Measurements from ENCODE around the gene ERVFRD-1. TPM values are rescaled to one million over a fixed set of nuclear protein-coding genes. Genes with fewer than 3 reads are reported as not detected.

Gene ERVFRD-1
- total and polyA plus RNA-seq, 11 donors, result 0.07 to 0.18 (median 0.08) TPM; not detected in 8

DNA sequence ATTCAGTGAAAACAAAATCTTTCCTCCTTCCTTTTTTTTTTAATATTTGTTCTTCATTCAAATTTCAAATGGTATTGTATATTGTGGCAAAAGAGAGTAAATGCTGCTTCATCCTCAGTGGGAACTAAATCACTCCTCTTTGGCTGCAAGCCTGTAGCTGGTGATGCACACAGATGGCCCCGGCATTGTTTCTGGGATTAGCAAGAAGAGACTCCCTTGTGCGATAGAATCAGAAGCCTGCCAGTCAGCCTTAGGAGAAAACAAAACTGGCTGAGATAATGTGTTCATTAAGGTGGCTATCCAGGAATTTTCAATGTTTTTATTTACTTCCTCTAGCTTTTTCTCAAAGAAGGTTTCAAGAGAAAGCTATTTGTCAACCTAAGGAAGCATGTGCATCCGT, 46.7 kb downstream of the ERVFRD-1 start:
- Histone ChIP-seq H3K9me3 (no peaks in the 10 kb centered on the region), H3K27me3 (no peaks in the 10 kb centered on the region), H3K4me3 (no peak overlapping the region), H3K36me3 (no peaks in the 10 kb centered on the region), H3K27ac (no peak overlapping the region), H3K4me1 (no peaks in the 10 kb centered on the region)
- no peak for DNase-seq
- no peak for ATAC-seq
- no peak for TF ChIP-seq POLR2A (IDR thresholded peaks at IDR 0.05)
- TF ChIP-seq, protein P1, sequence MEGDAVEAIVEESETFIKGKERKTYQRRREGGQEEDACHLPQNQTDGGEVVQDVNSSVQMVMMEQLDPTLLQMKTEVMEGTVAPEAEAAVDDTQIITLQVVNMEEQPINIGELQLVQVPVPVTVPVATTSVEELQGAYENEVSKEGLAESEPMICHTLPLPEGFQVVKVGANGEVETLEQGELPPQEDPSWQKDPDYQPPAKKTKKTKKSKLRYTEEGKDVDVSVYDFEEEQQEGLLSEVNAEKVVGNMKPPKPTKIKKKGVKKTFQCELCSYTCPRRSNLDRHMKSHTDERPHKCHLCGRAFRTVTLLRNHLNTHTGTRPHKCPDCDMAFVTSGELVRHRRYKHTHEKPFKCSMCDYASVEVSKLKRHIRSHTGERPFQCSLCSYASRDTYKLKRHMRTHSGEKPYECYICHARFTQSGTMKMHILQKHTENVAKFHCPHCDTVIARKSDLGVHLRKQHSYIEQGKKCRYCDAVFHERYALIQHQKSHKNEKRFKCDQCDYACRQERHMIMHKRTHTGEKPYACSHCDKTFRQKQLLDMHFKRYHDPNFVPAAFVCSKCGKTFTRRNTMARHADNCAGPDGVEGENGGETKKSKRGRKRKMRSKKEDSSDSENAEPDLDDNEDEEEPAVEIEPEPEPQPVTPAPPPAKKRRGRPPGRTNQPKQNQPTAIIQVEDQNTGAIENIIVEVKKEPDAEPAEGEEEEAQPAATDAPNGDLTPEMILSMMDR (IDR thresholded peaks at IDR 0.05), result no peak
- 66 to 78% (median 74%) methylated on average over 3 of the region's 3 CpGs for WGBS, 4 donors
- intact Hi-C loops (cut with DNase I), result loop anchor here (5.0 to 10.0 kb wide), 6 partner anchors 113 to 590 kb away; no protein-coding TSS in a partner anchor

DNA sequence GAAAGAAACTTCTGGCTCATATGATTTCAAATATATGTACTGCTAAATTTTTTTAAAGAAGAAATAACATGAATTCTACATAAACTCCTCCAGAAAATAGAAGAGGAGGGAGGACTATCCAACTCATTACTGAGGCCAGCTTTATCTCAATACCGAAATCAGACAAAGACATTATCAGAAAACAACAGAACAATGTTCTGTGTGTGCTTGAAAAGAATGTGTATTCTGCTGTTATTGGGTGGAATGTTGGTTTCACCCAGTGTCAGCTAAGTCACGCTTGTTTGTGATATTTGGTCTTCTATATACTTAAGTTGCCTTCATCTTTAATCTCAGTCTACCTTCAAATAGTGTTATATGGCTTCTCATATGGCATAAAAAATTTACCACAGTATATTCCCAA, 48.8 kb downstream of the ERVFRD-1 start:
- intact Hi-C loops (cut with DNase I), result loop anchor here in 3 of 10 donors (10.0 kb wide), 3 partner anchors 218 to 588 kb away; no protein-coding TSS in a partner anchor
- no peak for TF ChIP-seq POLR2A (IDR thresholded peaks at IDR 0.05)
- TF ChIP-seq, protein P1 (IDR thresholded peaks at IDR 0.05), result no peak
- WGBS, 4 donors, result 84 to 89% (median 86%) methylated on average over 2 of the region's 2 CpGs

GRCh38 chr6:11062083-11062482, 49.4 kb downstream of the ERVFRD-1 start:
- H3K27me3 ChIP-seq, result no peaks in the 10 kb centered on the region
- DNase-seq (no peak), ATAC-seq (no peak)
- no peak overlapping the region for H3K4me3 ChIP-seq
- H3K36me3 ChIP-seq, result no peaks in the 10 kb centered on the region
- TF ChIP-seq POLR2A (IDR thresholded peaks at IDR 0.05), result no peak
- TF ChIP-seq, protein P1 (IDR thresholded peaks at IDR 0.05), result no peak
- intact Hi-C loops (cut with DNase I), result loop anchor here in 3 of 10 donors (10.0 kb wide), 3 partner anchors 217 to 587 kb away; no protein-coding TSS in a partner anchor
- H3K4me1 ChIP-seq, result no peaks in the 10 kb centered on the region
- H3K9me3 ChIP-seq, result no peaks in the 10 kb centered on the region
- WGBS, 4 donors, result 91 to 96% (median 93%) methylated on average over 4 of the region's 4 CpGs
- H3K27ac ChIP-seq, result no peak overlapping the region

More for the DNA sequence above, 48.8 kb downstream of the ERVFRD-1 start:
- Histone ChIP-seq H3K4me3 (no peak overlapping the region), H3K27ac (no peak overlapping the region), H3K4me1 (no peaks in the 10 kb centered on the region), H3K27me3 (no peaks in the 10 kb centered on the region), H3K36me3 (no peaks in the 10 kb centered on the region), H3K9me3 (no peaks in the 10 kb centered on the region)
- ATAC-seq (no peak), DNase-seq (no peak)

DNA sequence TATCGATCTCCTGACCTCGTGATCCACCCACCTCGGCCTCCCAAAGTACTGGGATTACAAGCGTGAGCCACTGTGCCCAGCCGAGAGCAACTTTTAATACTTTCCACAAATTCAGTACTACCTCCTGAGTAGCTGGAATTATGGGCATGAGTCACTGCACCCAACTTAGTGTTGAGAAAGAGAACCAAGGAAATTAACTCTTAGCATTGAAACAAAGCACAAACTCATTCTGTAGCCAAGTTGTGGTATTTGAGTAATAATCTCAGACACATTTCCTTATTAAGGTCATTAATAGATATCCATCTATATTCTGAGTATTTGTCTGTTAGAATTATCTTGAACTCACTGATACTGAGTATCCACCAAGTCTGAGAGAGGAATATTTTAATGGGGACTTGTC, 53.1 kb downstream of the ERVFRD-1 start:
- DNase-seq (no peak), ATAC-seq (no peak)
- Histone ChIP-seq H3K27ac (no peak overlapping the region), H3K4me1 (no peaks in the 10 kb centered on the region), H3K27me3 (no peaks in the 10 kb centered on the region), H3K36me3 (no peaks in the 10 kb centered on the region), H3K4me3 (no peak overlapping the region), H3K9me3 (no peaks in the 10 kb centered on the region)
- intact Hi-C loops (cut with DNase I), result no loop called here
- WGBS, 4 donors, result 93 to 100% (median 96%) methylated on average over 5 of the region's 5 CpGs
- no peak for TF ChIP-seq POLR2A (IDR thresholded peaks at IDR 0.05)
- TF ChIP-seq, protein P1 (IDR thresholded peaks at IDR 0.05), result no peak
